ENCODE measurements around the gene BTNL8. TPM values are rescaled to one million over a fixed set of nuclear protein-coding genes. Genes with fewer than 3 reads are reported as not detected.
"Not testable (repeated sequence)": the region's sequence is repeated elsewhere in the genome, so short reads cannot be mapped to it uniquely, and the experiment has no call there.

Gene BTNL8
- total RNA-seq, 6 experiments from 2014 or later, result not detected

DNA sequence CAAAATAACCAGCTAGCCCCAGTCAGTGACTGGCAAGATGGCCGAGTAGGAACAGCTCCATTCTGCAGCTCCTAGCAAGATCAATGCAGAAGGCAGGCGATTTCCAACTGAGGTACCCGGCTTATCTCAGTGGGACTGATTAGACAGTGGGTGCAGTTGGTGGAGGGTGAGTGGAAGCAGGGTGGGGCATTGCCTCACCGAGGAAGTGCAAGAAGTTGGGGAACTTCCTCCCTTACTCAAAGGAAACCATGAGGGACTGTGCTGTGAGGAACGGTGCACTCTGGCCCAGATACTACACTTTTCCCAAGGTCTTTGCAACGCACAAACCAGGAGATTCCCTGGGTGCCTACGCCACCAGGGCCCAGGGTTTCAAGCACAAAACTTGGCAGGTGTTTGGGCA lies 9.6 kb upstream of the BTNL8 start:
- H3K4me3 Mint-ChIP-seq, result no peak overlapping the region
- H3K4me1 Mint-ChIP-seq (ENCODE audit: low read depth), result no peaks in the 10 kb centered on the region
- no peaks in the 10 kb centered on the region for H3K36me3 Mint-ChIP-seq (ENCODE audit: low read depth)
- peaks cover 3% of the 10 kb centered on the region for H3K27me3 Mint-ChIP-seq (ENCODE audit: insufficient read depth)
- TF ChIP-seq, protein P1, sequence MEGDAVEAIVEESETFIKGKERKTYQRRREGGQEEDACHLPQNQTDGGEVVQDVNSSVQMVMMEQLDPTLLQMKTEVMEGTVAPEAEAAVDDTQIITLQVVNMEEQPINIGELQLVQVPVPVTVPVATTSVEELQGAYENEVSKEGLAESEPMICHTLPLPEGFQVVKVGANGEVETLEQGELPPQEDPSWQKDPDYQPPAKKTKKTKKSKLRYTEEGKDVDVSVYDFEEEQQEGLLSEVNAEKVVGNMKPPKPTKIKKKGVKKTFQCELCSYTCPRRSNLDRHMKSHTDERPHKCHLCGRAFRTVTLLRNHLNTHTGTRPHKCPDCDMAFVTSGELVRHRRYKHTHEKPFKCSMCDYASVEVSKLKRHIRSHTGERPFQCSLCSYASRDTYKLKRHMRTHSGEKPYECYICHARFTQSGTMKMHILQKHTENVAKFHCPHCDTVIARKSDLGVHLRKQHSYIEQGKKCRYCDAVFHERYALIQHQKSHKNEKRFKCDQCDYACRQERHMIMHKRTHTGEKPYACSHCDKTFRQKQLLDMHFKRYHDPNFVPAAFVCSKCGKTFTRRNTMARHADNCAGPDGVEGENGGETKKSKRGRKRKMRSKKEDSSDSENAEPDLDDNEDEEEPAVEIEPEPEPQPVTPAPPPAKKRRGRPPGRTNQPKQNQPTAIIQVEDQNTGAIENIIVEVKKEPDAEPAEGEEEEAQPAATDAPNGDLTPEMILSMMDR (IDR thresholded peaks at IDR 0.05), result no peak
- no peaks in the 10 kb centered on the region for H3K9me3 Mint-ChIP-seq
- no peak overlapping the region for H3K27ac Mint-ChIP-seq
- no peak for DNase-seq

DNA sequence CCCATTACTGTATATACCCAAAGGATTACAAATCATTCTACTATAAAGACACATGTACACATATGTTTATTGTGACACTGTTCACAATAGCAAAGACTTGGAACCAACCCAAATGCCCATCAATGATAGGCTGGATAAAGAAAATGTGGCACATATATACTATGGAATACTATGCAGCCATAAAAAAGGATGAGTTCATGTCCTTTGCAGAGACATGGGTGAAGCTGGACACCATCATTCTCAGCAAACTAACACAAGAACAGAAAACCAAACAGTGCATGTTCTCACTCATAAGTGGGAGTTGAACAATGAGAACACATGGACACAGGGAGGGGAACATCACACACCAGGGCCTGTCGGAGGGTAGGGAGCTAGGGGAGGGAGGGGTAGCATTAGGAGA lies 3.6 kb upstream of the BTNL8 start:
- not testable (repeated sequence) for H3K4me1 Mint-ChIP-seq (ENCODE audit: low read depth); H3K9me3 Mint-ChIP-seq; H3K27me3 Mint-ChIP-seq (ENCODE audit: insufficient read depth); H3K36me3 Mint-ChIP-seq (ENCODE audit: low read depth); H3K4me3 Mint-ChIP-seq; H3K27ac Mint-ChIP-seq; DNase-seq

DNA sequence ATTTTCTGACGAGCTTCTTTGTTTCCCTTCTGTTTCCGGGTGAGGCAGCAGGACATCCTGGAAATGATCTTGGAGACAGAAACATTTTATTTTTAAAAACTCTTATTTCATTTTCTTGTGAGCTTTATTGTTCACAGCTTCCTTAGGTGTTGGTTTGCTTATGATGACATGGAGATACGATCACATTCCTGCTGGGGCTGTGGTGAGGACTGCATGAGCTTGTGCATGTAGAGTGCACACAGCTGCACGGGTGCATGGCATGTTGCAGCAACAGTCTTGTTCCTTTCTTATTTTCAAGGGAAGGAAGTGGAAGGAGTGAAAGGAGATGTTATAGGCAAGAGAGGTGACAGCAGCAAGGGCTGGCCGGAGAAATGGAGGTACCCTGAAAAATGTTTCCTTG lies 1.2 kb downstream of the BTNL8 start:
- no peak for DNase-seq
- no peaks in the 10 kb centered on the region; the same call in 1 of the 2 replicates for H3K27me3 Mint-ChIP-seq (ENCODE audit: insufficient read depth)
- H3K27ac Mint-ChIP-seq, result no peak overlapping the region
- H3K4me1 Mint-ChIP-seq (ENCODE audit: low read depth), result no peaks in the 10 kb centered on the region
- H3K9me3 Mint-ChIP-seq, result no peaks in the 10 kb centered on the region
- no peaks in the 10 kb centered on the region for H3K36me3 Mint-ChIP-seq (ENCODE audit: low read depth)
- H3K4me3 Mint-ChIP-seq, result no peak overlapping the region
- TF ChIP-seq, protein P1 (IDR thresholded peaks at IDR 0.05), result no peak

DNA sequence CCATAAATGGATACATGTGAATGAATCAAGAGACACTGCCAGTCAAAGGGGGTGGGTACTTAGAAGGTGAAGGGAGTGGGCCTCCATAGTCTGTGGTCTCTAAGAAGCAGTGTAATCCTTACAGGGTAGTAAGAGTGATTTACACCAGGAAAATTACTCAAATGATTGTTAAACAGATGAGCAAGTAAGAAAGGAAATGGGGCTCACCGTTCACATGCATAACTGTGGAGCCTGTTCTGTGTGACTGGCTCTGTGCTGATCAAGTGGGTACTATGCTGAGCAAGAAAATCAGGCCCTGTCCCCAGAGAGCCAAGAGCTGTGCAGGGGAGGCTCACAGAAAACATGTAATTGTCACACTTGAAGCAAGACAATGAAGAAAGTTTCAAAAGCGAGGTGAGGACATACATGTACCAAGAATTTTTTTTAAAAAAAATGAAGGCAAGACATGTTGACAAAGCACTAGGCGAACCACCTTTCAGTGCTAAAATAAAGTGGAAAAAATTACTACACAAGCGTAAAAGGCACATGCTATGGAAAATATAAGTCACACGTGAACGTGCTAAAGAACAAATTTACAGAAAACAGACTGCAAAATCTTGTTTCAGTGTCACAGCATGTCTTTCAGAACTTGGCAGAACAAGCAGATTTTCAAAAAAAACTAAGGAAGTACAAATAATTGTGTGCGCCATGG lies 2.5 kb downstream of the BTNL8 start:
- no peak overlapping the region for H3K4me3 Mint-ChIP-seq
- TF ChIP-seq, protein P1 (IDR thresholded peaks at IDR 0.05), result no peak
- no peak overlapping the region for H3K27ac Mint-ChIP-seq
- H3K27me3 Mint-ChIP-seq (ENCODE audit: insufficient read depth), result no peaks in the 10 kb centered on the region; the same call in 1 of the 2 replicates
- no peaks in the 10 kb centered on the region for H3K4me1 Mint-ChIP-seq (ENCODE audit: low read depth)
- DNase-seq, result no peak
- H3K9me3 Mint-ChIP-seq, result no peaks in the 10 kb centered on the region
- no peaks in the 10 kb centered on the region for H3K36me3 Mint-ChIP-seq (ENCODE audit: low read depth)

DNA sequence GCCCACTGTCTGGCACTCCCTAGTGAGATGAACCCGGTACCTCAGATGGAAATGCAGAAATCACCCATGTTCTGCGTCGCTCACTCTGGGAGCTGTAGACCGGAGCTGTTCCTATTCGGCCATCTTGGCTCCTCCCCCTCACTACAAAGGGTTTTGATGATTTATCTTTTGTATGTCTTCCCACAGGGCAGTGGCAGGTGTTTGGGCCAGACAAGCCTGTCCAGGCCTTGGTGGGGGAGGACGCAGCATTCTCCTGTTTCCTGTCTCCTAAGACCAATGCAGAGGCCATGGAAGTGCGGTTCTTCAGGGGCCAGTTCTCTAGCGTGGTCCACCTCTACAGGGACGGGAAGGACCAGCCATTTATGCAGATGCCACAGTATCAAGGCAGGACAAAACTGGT lies 9.4 kb downstream of the BTNL8 start:
- DNase-seq, result no peak
- no peak overlapping the region for H3K27ac Mint-ChIP-seq
- no peaks in the 10 kb centered on the region; the same call in 1 of the 2 replicates for H3K27me3 Mint-ChIP-seq (ENCODE audit: insufficient read depth)
- TF ChIP-seq, protein P1 (IDR thresholded peaks at IDR 0.05), result no peak
- no peak overlapping the region for H3K4me3 Mint-ChIP-seq
- H3K36me3 Mint-ChIP-seq (ENCODE audit: low read depth), result no peaks in the 10 kb centered on the region
- peaks cover 16% of the 10 kb centered on the region; the same call in 1 of the 2 replicates for H3K9me3 Mint-ChIP-seq
- no peaks in the 10 kb centered on the region for H3K4me1 Mint-ChIP-seq (ENCODE audit: low read depth)

DNA sequence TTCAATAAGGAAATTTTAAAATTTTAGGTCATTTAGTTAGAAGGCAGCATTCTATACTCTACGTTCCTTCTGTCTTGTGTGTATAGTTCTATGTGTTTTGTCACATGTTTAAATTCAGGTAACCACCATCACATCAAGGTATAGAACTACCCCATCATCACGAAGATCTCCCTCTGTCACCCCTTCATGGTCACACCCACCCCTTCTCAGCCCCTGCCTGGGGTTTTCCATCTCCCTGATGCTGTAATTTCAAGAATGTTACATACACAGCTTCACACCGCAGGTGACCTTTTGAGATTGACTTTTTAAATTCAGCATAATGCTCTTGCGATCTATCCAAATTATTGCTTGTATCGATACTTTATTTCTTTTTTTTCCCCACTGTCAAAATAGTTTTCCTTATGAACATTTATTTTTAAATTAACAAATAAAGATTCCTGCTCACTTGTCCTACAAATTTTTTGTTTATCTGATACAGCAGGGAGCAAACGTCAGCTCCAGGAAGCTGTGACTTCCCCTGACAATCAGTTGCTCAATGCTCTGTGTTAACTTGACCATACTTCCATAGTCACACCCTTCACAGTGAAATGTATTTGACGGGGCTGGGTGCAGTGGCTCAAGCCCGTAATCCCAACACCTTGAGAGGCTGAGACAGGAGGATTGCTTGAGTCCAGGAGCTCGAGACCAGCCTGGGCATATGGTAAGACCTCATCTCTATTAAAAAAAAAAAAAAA lies 10.2 kb downstream of the BTNL8 start:
- DNase-seq, result no peak
- TF ChIP-seq, protein P1 (IDR thresholded peaks at IDR 0.05), result no peak
- Mint-ChIP-seq H3K4me1 (ENCODE audit: low read depth) (no peaks in the 10 kb centered on the region), H3K36me3 (ENCODE audit: low read depth) (no peaks in the 10 kb centered on the region), H3K4me3 (no peak overlapping the region), H3K9me3 (peaks cover 16% of the 10 kb centered on the region; the same call in 1 of the 2 replicates), H3K27ac (no peak overlapping the region), H3K27me3 (ENCODE audit: insufficient read depth) (no peaks in the 10 kb centered on the region; the same call in 1 of the 2 replicates)
